Ecto neural progenitor cell (in vitro differentiated cells): ENCODE measurements around the gene TP53BP1.
A peak's percentile ranks its signal among the peaks of the same experiment; 100 is the strongest.
"Not testable (repeated sequence)": the region's sequence is repeated elsewhere in the genome, so short reads cannot be mapped to it uniquely, and the experiment has no call there.

Experiments used
- DNase-seq: peaks from one replicate; pipeline ENCODE4 v3.0.0-alpha.2; 2018; ENCODE audit warnings: low spot score

TP53BP1 gene

GRCh38 chr15:43420435-43420834, 72.5 kb downstream of the TP53BP1 start:
- DNase-seq: no peak

- DNase-seq: no peak
These were observed 78.8 kb downstream of the TP53BP1 start for GRCh38 chr15:43414196-43414595.

- no peak for DNase-seq
These were observed 80.9 kb downstream of the TP53BP1 start for GRCh38 chr15:43412096-43412495.

- no peak for DNase-seq
These were observed 82.3 kb downstream of the TP53BP1 start for GRCh38 chr15:43410572-43411214.

GRCh38 chr15:43408789-43409188, 84.2 kb downstream of the TP53BP1 start:
- no peak for DNase-seq

GRCh38 chr15:43406808-43407207, 86.1 kb downstream of the TP53BP1 start:
- no peak for DNase-seq

GRCh38 chr15:43406189-43406588, 86.8 kb downstream of the TP53BP1 start:
- DNase-seq: no peak

- no peak for DNase-seq
These were observed 88.8 kb downstream of the TP53BP1 start for GRCh38 chr15:43404130-43404529.

GRCh38 chr15:43403616-43404015, 89.3 kb downstream of the TP53BP1 start:
- DNase-seq: no peak

- no peak for DNase-seq
These were observed 90.7 kb downstream of the TP53BP1 start for GRCh38 chr15:43402255-43402654.

GRCh38 chr15:43393592-43393991, 99.4 kb downstream of the TP53BP1 start:
- DNase-seq: not testable (repeated sequence)

GRCh38 chr15:43390723-43391122, 102.2 kb downstream of the TP53BP1 start:
- no peak for DNase-seq

GRCh38 chr15:43383070-43383469, 109.9 kb downstream of the TP53BP1 start:
- DNase-seq: no peak

- DNase-seq: no peak
These were observed 110.6 kb downstream of the TP53BP1 start for GRCh38 chr15:43382310-43382709.

GRCh38 chr15:43378601-43379000, 114.4 kb downstream of the TP53BP1 start:
- no peak for DNase-seq

GRCh38 chr15:43376017-43376705, 116.8 kb downstream of the TP53BP1 start:
- DNase-seq: no peak

GRCh38 chr15:43370975-43371974, 121.7 kb downstream of the TP53BP1 start, which contains the start of the genes TUBGCP4 and ZSCAN29:
TSS of gene TUBGCP4 (plus strand) at chr15:43371101. CDS start at chr15:43371355, 254 bp downstream.
TSS of gene ZSCAN29 (minus strand) at chr15:43371043. CDS start at chr15:43369913, 1,130 bp downstream.
- DNase-seq: peak; percentile 97

GRCh38 chr15:43370310-43370974, 122.5 kb downstream of the TP53BP1 start:
- DNase-seq: peak; percentile 63

GRCh38 chr15:43361313-43361903, 131.5 kb downstream of the TP53BP1 start:
- DNase-seq: no peak

- DNase-seq: no peak
These were observed 132.1 kb downstream of the TP53BP1 start for GRCh38 chr15:43360821-43361220.
